Measurements from ENCODE around the gene RPE65. TPM values are rescaled to one million over a fixed set of nuclear protein-coding genes. Genes with fewer than 3 reads are reported as not detected.

Gene RPE65
- total and polyA plus RNA-seq, 7 donors: not detected

GRCh38 chr1:68459091-68459490 lies 9.3 kb upstream of the RPE65 start:
- H3K4me3 ChIP-seq: no peak overlapping the region
- WGBS, 3 donors: 49 to 54% (median 52%) methylated on average over 2 of the region's 2 CpGs
- H3K36me3 ChIP-seq (ENCODE audit: insufficient read depth in 1 of 2, low read depth in 1 of 2): no peaks in the 10 kb centered on the region
- peaks cover 6% of the 10 kb centered on the region for H3K9me3 ChIP-seq
- TF ChIP-seq CTCF (IDR thresholded peaks at IDR 0.05): no peak
- no peak overlapping the region for H3K27ac ChIP-seq
- H3K4me1 ChIP-seq: no peaks in the 10 kb centered on the region
- DNase-seq (no peak), ATAC-seq (no peak)
- intact Hi-C loops (cut with DNase I): no loop called here
- no peaks in the 10 kb centered on the region for H3K27me3 ChIP-seq (ENCODE audit: insufficient read depth in 3 of 3, low read length in 2 of 3)

- Histone ChIP-seq H3K4me1 (no peaks in the 10 kb centered on the region), H3K4me3 (no peak overlapping the region), H3K27ac (no peak overlapping the region), H3K9me3 (no peaks in the 10 kb centered on the region), H3K36me3 (ENCODE audit: insufficient read depth in 1 of 2, low read depth in 1 of 2) (no peaks in the 10 kb centered on the region), H3K27me3 (ENCODE audit: insufficient read depth in 3 of 3, low read length in 2 of 3) (no peaks in the 10 kb centered on the region)
- WGBS, 3 donors: 88 to 93% (median 90%) methylated on average over 1 of the region's 1 CpG
- no peak for TF ChIP-seq CTCF (IDR thresholded peaks at IDR 0.05)
- DNase-seq: no peak
- intact Hi-C loops (cut with DNase I): no loop called here
- no peak for ATAC-seq
Observed at GRCh38 chr1:68456202-68456601, 6.4 kb upstream of the RPE65 start.

GRCh38 chr1:68454534-68454933 lies 4.8 kb upstream of the RPE65 start:
- H3K27ac ChIP-seq: no peak overlapping the region
- no peak for ATAC-seq

GRCh38 chr1:68453060-68453670 lies 3.4 kb upstream of the RPE65 start:
- ATAC-seq (no peak), DNase-seq (no peak)
- 79 to 86% (median 81%) methylated on average over 8 of the region's 8 CpGs for WGBS, 3 donors
- no peaks in the 10 kb centered on the region for H3K9me3 ChIP-seq
- H3K36me3 ChIP-seq (ENCODE audit: insufficient read depth in 1 of 2, low read depth in 1 of 2): no peaks in the 10 kb centered on the region
- no peaks in the 10 kb centered on the region for H3K4me1 ChIP-seq
- no peak for TF ChIP-seq CTCF (IDR thresholded peaks at IDR 0.05)
- intact Hi-C loops (cut with DNase I): no loop called here
- H3K27ac ChIP-seq: no peak overlapping the region
- H3K4me3 ChIP-seq: no peak overlapping the region
- H3K27me3 ChIP-seq (ENCODE audit: insufficient read depth in 3 of 3, low read length in 2 of 3): no peaks in the 10 kb centered on the region

More at GRCh38 chr1:68454534-68454933, 4.8 kb upstream of the RPE65 start:
- no peaks in the 10 kb centered on the region for H3K9me3 ChIP-seq
- 92 to 94% (median 92%) methylated on average over 2 of the region's 2 CpGs for WGBS, 3 donors
- no peaks in the 10 kb centered on the region for H3K4me1 ChIP-seq
- H3K27me3 ChIP-seq (ENCODE audit: insufficient read depth in 3 of 3, low read length in 2 of 3): no peaks in the 10 kb centered on the region
- no peaks in the 10 kb centered on the region for H3K36me3 ChIP-seq (ENCODE audit: insufficient read depth in 1 of 2, low read depth in 1 of 2)
- no peak for DNase-seq
- intact Hi-C loops (cut with DNase I): no loop called here
- TF ChIP-seq CTCF (IDR thresholded peaks at IDR 0.05): no peak
- H3K4me3 ChIP-seq: no peak overlapping the region

GRCh38 chr1:68448365-68448764 lies 1.4 kb downstream of the RPE65 start:
- Histone ChIP-seq H3K27ac (no peak overlapping the region), H3K4me3 (no peak overlapping the region), H3K9me3 (no peaks in the 10 kb centered on the region), H3K4me1 (no peaks in the 10 kb centered on the region), H3K36me3 (ENCODE audit: insufficient read depth in 1 of 2, low read depth in 1 of 2) (no peaks in the 10 kb centered on the region), H3K27me3 (ENCODE audit: insufficient read depth in 3 of 3, low read length in 2 of 3) (no peaks in the 10 kb centered on the region)
- ATAC-seq: no peak
- no peak for TF ChIP-seq CTCF (IDR thresholded peaks at IDR 0.05)
- WGBS, 3 donors: 84 to 86% (median 85%) methylated on average over 7 of the region's 7 CpGs
- no peak for DNase-seq
- intact Hi-C loops (cut with DNase I): no loop called here

Measured in psoas muscle (tissue), 8 donors.